ENCODE measurements around the gene S100A2.
"Not testable (repeated sequence)": the region's sequence is repeated elsewhere in the genome, so short reads cannot be mapped to it uniquely, and the experiment has no call there.

The S100A2 gene

GRCh38 chr1:153527023-153527682 is 38.5 kb downstream of the S100A2 start:
- DNase-seq, result no peak

- peak; percentile 26 to 93 (median 47) for DNase-seq
These were observed 39.5 kb downstream of the S100A2 start for GRCh38 chr1:153526132-153526543.

- DNase-seq, result no peak
These were observed 40.4 kb downstream of the S100A2 start for GRCh38 chr1:153525088-153525728.

DNA sequence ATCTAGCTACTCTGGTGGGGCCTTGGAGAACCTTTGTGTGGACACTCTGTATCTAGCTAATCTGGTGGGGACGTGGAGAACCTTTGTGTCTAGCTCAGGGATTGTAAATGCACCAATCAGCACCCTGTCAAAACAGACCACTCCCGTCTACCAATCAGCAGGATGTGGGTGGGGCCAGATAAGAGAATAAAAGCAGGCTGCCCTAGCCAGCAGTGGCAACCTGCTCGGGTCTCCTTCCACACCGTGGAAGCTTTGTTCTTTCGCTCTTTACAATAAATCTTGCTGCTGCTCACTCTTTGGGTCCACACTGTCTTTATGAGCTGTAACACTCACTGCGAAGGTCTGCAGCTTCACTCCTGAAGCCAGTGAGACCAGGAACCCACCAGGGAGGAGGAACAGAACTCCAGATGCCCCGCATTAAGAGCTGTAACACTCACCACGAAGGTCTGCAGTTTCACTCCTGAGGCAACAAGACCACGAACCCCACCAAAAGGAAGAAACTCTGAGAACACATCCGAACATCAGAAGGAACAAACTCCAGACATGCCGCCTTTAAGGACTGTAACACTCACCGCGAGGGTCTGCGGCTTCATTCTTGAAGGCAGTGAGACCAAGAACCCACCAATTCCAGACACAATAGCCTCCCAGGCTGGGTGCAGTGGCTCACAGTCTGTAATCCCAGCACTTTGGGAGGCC is 43.1 kb downstream of the S100A2 start:
- not testable (repeated sequence) for DNase-seq

DNA sequence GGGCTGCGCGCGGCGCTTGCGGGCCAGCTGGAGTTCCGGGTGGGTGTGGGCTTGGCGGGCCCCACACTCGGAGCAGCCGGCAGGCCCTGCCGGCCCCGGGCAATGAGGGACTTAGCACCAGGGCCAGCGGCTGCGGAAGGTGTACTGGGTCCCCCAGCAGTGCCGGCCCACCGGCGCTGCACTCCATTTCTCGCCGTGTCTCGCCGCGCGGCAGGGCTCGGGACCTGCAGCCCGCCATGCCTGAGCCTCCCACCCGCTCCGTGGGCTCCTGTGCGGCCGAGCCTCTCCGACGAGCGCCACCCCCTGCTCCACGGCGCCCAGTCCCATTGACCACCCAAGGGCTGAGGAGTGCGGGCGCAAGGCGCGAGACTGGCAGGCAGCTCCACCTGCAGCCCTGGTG is 43.8 kb downstream of the S100A2 start:
- DNase-seq, result not testable (repeated sequence)

DNA sequence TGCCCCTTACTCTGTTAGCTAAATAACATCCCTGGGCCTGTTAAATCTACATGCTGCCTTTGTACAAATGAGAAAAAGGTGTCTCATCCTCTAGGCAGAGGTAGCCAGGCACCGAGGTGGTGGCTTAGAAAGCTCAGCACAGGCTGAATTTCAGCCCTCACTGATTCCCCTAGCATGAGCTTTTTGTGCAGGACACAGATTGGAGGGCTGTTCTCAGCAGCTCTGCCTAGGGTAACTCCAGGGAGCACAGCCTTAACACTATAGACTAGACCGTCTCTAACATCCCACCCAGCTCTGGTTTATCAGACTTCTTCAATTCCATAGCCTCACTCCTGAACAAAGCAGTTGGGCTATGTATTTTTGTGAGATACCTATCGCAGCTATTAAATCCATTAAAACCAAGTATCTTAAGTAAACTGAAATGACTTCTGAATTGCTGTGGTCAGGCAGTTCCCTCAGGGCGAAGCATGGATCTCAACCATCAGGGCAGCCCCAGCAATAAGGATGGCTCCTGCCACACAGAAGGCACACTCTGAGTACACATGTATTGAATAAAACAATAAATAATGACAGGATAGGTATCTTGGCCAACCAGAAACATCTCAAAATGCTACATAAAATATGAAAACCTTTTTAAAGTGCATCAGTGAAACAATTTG is 44.7 kb downstream of the S100A2 start:
- no peak for DNase-seq

- not testable (repeated sequence) for DNase-seq
These were observed 45.4 kb downstream of the S100A2 start for GRCh38 chr1:153520137-153520691.

DNA sequence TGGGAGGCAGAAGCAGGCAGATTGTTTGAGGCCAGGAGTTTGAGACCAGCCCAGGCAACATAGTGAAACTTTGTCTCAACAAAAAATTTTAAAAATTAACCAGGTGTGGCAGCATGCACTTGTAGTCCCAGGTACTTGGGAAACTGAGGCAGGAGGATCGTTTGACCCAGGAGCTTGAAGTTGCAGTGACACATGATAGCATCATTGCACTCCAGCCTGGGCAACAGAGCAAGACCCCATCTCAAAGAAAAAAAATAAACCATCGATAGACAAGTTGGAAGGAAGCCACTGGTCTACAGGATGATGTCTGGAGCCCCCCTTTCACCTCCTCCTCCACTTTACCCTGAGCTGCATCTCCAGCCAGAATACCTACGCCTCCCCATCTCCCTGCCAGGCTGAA is 46.4 kb downstream of the S100A2 start:
- no peak for DNase-seq

DNA sequence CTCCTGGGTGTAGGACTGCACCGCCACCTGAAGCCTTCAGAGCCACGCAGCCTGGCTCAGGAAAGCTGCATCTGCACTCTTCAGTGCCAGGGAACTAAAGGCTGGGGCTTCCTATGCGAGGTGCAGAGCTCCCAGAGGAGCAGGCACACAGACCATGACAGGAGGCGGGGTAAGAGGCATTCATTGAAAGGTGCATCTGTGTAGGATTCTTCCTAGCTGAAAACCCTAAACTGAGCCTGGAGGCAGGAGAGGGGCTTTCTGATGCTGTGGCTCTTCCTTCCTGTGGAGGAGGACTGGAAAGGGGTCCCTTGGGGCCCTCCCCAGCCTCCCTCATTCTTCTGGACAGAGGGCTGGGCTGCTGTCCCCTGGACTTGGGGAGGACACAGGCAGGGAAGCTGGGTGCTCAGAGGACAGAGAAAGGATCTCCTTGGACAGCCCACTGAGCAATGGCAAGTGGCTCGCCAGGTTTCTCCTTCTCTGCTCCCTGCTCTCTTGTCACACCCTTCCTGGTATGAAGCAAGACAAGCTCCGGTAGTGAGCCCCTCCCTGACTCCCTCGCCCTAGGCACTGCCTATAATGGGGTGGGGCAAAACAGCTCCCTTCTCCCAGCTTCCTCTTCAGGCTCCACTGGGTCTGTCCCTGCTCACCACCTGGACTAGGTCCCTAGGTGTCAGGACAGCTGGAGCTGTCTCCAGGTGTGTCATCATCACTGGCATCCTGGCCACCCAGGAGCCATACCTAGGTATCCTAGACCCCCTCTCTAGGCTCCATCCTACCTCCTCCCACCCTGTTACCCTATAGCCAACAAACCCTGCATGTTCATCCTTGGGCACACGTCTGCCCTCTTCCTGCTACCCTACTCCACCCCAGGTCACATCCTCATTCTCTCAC is 49.9 kb downstream of the S100A2 start:
- DNase-seq, result peak; percentile 35 to 71 (median 45)

DNA sequence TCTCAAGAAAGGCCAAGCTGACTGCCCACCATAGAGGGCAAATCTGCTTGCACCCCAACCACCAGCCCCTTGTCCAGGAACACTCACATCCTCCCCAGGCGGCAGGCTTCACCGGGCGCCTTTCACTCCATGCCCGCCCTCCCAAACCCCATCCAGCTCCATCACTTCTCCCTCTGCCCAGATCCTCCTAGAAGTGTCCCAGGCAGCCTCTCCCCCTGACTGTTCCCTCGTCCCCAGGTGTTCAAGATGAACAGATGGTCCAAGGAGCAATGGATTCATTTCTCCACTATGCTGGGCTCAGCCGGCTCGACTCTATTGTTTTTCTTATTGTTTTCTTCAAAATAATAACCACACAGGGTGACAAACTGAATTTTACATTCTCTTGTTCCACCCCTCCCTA is 52.0 kb downstream of the S100A2 start:
- DNase-seq, result no peak

- peak in 1 of 3 experiments; percentile 27 for DNase-seq
These were observed 52.6 kb downstream of the S100A2 start for GRCh38 chr1:153513023-153513422.

All from NCI-H1417 (cell line).